Activated CD8-positive, alpha-beta memory T cell treated with anti-CD3 and anti-CD28 coated beads, Interleukin-2, amount 50 U/mL, for 4 hours (primary cell): ENCODE data around the gene MASP2.

Experiments used
- DNase-seq: peaks from one replicate; pipeline ENCODE4 v3.0.0-alpha.2; 2020

MASP2 gene

GRCh38 chr1:10987840-10988417, 59.1 kb downstream of the MASP2 start:
- DNase-seq, result no peak

GRCh38 chr1:10986525-10986890, 60.5 kb downstream of the MASP2 start:
- DNase-seq, result no peak

GRCh38 chr1:10980841-10981727, 66.0 kb downstream of the MASP2 start:
- DNase-seq, result no peak

GRCh38 chr1:10980094-10980577, 66.9 kb downstream of the MASP2 start:
- no peak for DNase-seq

DNA sequence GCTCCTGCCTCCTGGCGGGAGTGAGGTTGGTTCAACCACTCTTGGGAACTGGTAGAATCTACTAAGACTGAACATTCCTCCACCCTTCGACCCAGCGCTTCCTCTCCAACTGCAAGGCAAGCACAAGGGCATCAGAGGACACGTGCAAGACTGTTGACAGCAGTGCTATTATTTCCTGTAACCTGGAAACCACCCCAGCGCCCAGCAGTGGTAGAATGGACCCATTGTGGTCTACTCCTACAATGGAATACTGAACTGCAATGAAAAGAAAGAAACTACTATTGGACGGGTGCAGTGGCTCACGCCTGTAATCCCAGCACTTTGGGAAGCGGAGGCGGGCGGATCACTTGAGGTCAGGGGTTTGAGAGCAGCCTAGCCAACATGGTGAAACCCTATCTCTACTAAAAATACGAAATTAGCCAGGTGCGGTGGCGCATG, 67.5 kb downstream of the MASP2 start:
- DNase-seq, result no peak

GRCh38 chr1:10978719-10979118, 68.3 kb downstream of the MASP2 start:
- no peak for DNase-seq
